Mesodermal cell (in vitro differentiated cells): Measurements from ENCODE around the gene HIPK4.

Source experiments
- H3K27ac ChIP-seq: 2 replicates; pipeline ENCODE4 v1.7.0; 2013; ENCODE audit warnings: mild to moderate bottlenecking, low read depth, low read length, moderate library complexity; ENCODE audit not compliant: severe bottlenecking
- H3K36me3 ChIP-seq: 2 replicates; pipeline ENCODE4 v1.7.1; 2013; ENCODE audit warnings: mild to moderate bottlenecking, low read length, moderate library complexity; ENCODE audit not compliant: control insufficient read depth, insufficient read depth
- H3K4me1 ChIP-seq: one replicate; pipeline ENCODE4 v1.7.1; 2013; ENCODE audit warnings: mild to moderate bottlenecking, low read length; ENCODE audit not compliant: insufficient read depth, control insufficient read depth, poor library complexity, severe bottlenecking
- H3K4me3 ChIP-seq: 2 replicates; pipeline ENCODE4 v1.7.0; 2013; ENCODE audit warnings: low read length, control low read depth, mild to moderate bottlenecking; ENCODE audit not compliant: insufficient read depth, poor library complexity, severe bottlenecking; ENCODE audit errors: extremely low read depth
- H3K9me3 ChIP-seq: 2 replicates; pipeline ENCODE4 v1.7.1; 2013; ENCODE audit warnings: mild to moderate bottlenecking, low read length, moderate library complexity; ENCODE audit not compliant: control insufficient read depth
- WGBS, 2 experiments: methylation state at CpG; one replicate each; pipeline ENCODE4 v1.1.5; 2013; ENCODE audit warnings: missing lambda C conversion rate in 2 of 2; ENCODE audit not compliant: insufficient coverage in 2 of 2; 5-methylcytosine and 5-hydroxymethylcytosine counted together

HIPK4 gene

DNA sequence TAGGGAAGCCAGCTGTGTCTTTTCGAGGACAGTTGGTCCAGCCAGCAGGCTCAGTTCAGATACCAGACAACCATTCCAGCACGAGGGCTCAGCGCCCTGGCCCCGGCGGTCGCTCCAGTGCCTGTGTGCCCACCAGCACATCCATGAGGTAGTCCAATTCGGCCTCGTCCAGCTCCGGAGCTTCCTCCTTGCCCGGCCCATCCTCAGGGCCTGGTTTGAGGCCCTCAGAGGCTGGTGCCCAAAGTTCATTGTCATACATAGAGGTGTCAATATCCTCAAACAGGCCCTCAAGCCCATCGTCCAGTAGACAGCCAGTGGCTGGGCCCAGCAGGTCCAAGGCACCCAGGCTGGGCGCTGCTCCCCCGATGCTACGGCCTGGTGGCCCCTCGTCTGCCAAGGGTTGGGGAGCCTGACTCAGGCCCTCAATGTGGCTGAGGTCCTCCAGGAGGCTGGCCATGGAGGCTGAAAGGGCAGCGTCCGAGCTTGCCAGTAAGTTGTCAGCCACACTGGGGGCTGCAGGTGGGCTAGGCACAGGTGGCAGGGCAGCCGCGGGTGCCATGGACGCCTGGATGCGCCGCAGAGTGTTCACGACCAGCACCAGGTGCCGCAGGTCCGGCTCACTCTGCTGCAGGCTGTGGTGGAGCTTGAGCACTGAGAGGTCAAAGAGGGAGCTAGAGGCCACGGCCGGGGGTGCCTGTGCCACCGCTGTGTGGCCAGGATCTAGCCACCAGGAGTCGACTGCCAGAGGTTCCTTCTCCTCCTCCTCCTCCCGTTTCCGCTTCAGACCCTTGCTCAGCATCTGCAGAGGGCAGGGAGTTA lies 33.0 kb upstream of the HIPK4 start:
- 94 to 96% methylated on average over 19 to 25 of the region's 31 CpGs for WGBS, 2 experiments
- H3K36me3 ChIP-seq, result peaks cover 21% of the 10 kb centered on the region
- peak overlapping the region; percentile 98 for H3K27ac ChIP-seq
- H3K9me3 ChIP-seq, result no peaks in the 10 kb centered on the region
- H3K4me1 ChIP-seq, result peaks cover 24% of the 10 kb centered on the region
- H3K4me3 ChIP-seq, result no peak overlapping the region

DNA sequence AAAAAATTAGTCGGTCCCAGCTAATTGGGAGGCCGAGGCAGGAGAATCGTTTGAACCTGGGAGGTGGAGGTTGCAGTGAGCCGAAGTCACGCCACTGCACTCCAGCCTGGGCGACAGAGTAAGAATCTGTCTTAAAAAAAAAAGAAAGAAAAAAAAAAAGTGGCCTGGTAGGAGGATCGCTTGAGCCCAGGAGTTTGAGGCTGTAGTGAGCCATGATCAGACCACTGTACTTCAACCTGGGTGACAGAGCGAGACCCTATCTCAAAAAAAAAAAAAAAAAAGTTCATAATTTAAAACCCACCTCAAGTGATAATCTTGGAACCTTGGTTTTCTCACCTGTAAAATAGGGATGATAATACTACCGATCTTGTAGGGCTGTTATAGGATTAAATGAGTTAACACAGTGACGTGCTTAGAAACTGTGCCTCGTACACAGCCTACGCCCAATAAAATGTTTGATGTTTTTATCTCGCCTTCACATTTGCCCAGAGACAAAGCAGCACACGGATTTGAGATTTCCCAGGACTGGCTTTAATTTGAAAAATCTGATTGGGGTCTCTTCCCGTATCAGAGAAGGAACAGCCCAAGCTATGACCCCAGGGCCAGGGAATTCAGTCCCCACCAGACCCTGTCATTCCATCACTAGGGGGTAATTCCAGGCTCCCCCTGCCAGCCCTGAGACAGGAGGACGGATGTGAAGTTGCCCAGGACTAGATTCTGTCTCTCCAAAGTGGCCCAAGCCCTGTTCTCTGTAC lies 32.2 kb upstream of the HIPK4 start:
- peak overlapping the region; percentile 98 for H3K27ac ChIP-seq
- 90 to 91% methylated on average over 13 of the region's 16 CpGs for WGBS, 2 experiments
- peaks cover 32% of the 10 kb centered on the region for H3K4me1 ChIP-seq
- H3K9me3 ChIP-seq, result no peaks in the 10 kb centered on the region
- H3K4me3 ChIP-seq, result no peak overlapping the region
- H3K36me3 ChIP-seq, result peaks cover 21% of the 10 kb centered on the region

DNA sequence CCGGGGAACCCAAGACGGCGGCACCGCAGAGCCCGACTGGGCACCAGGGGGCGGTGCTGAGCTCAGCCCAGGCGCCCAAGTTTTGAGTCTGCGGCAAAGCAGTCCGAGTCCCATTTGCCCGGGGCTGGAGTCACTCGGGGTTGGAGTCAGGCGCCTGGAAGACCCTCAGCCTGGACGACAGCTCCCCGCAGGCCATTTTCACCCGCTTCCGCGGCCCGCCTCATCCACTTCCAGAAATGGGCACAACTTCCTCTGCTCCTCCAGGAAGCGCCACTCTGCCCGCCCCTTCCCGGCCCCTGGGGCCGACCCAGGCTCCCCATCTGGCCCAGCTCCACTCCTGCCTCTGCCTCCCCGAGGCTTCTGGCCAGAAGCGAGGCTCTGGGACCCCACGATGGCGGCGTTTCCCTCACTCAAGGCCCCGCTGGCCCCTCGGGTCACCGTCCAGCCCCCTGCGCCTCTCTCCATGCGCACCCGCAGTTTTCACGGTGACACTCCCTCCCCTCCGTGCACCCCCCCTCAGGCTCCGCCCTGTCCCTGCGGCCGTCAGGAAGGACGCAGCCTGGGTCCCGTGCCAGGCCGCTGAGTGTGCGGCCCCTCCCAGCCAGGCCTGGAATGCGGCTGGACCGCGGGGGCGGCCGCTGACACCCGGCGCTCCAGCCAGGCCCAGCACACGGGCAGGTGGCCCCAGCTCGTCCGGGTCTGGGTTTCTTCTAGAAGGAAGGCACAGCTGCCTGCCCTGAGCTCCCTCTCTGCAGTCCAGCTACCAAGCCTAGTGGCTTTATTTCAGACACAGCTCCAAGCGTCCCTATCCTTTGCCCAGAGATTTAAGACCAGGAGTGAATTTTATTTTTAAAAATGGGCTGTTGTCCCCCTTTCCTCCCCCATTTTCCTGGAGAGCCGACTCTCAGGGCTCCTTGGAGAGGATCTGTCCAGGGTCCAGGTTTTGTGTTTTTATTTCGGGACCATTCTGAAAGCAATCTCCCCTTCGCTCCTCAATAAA lies 31.1 kb upstream of the HIPK4 start:
- 1 to 4% methylated on average over 52 to 55 of the region's 56 CpGs for WGBS, 2 experiments
- peak overlapping the region; percentile 98 for H3K27ac ChIP-seq
- H3K4me3 ChIP-seq, result peak overlapping the region; percentile 46
- peaks cover 21% of the 10 kb centered on the region for H3K36me3 ChIP-seq
- H3K9me3 ChIP-seq, result no peaks in the 10 kb centered on the region
- H3K4me1 ChIP-seq, result peaks cover 35% of the 10 kb centered on the region

DNA sequence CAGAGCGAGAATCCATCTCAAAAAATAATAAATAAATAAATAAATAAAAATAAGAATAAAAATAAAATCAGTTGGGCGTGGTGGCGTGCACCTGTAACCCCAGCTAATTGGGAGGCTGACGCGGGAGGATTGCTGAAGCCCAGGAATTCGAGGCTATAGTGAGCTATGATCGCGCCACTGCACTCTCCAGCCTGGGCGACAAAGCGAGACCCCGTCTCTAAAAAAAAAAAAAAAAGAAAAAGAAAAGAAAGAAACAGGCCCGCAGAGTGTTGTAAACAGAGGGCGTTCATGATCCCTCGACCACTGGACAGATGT lies 30.4 kb upstream of the HIPK4 start:
- WGBS, 2 experiments, result 60 to 68% methylated on average over 13 of the region's 14 CpGs
- H3K36me3 ChIP-seq, result peaks cover 21% of the 10 kb centered on the region

DNA sequence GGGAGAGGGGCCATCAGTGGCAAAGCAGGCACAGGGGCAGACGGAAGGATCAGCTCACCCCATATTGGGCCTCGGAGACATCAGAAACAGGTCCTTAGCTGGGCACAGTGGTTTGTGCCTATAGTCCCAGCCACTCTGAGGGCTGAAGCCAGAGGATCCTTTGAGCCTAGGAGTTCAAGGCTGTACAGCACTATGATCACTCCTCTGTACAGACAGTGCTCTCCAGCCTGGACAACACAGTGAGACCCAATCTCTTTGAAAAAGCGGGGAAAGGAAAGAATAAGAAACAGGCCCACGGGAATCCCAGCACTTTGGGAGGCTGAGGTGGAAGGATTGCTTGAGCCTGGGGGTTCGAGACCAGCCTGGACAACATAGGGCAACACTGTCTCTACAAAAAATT lies 29.8 kb upstream of the HIPK4 start:
- peaks cover 36% of the 10 kb centered on the region for H3K4me1 ChIP-seq
- no peak overlapping the region for H3K4me3 ChIP-seq
- H3K27ac ChIP-seq, result no peak overlapping the region
- peaks cover 21% of the 10 kb centered on the region for H3K36me3 ChIP-seq
- H3K9me3 ChIP-seq, result no peaks in the 10 kb centered on the region
- 92 to 99% methylated on average over 5 of the region's 5 CpGs for WGBS, 2 experiments

More for the DNA sequence above, 30.4 kb upstream of the HIPK4 start:
- peak overlapping the region; percentile 46 for H3K4me3 ChIP-seq
- H3K9me3 ChIP-seq, result no peaks in the 10 kb centered on the region
- H3K4me1 ChIP-seq, result peaks cover 35% of the 10 kb centered on the region
- peak overlapping the region; percentile 98 for H3K27ac ChIP-seq

DNA sequence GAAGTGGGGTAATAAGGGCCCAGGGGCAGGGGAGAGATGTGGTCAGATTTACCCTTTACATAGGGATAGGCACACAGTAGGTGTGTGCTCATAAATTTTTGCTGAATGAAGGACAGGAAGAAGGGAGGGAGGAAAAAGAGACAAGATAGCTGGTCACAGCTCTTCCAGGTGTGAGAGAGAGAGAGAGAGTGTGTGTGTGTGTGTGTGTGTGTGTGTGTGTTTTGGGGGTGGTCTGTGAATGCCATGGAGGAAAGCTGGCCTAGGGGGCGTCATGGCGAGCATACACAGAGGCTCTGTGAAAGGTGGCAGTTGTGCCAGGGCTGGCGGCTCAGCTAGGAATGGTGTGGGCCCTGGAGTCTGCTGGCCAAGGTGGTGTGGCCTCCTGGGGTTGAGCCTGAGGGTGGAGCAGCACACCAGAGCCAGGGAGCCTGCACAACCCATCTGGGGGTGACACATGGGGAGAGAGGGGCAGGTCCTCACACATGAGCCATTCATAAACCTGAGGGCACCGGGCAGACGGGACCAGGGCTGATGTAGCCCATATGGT lies 29.2 kb upstream of the HIPK4 start:
- no peak overlapping the region for H3K27ac ChIP-seq
- H3K4me3 ChIP-seq, result no peak overlapping the region
- peaks cover 40% of the 10 kb centered on the region for H3K4me1 ChIP-seq
- peaks cover 21% of the 10 kb centered on the region for H3K36me3 ChIP-seq
- no peaks in the 10 kb centered on the region for H3K9me3 ChIP-seq
- 84 to 98% methylated on average over 5 of the region's 5 CpGs for WGBS, 2 experiments

DNA sequence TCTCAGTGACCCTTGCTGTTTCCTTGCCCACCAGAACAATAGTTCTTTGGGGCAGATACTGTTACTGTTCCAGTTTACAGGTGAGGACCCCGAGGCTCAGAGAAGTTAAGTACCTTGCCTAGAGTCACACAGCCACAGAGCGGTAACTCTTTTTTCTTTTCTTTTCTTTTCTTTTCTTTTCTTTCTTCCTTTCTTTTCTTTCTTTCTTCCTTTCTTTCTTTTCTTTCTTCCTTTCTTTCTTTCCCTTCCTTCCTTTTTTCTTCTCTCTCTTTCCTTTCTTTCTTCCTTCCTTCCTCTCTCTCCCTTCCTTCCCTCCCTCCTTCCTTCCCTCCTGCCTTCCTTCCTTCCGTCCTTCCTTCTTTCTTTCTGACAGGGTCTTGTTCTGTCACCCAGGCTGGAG lies 28.1 kb upstream of the HIPK4 start:
- peaks cover 40% of the 10 kb centered on the region for H3K4me1 ChIP-seq
- peaks cover 14% of the 10 kb centered on the region for H3K36me3 ChIP-seq
- 95 to 96% methylated on average over 3 of the region's 3 CpGs for WGBS, 2 experiments
- no peak overlapping the region for H3K4me3 ChIP-seq
- H3K27ac ChIP-seq, result peak overlapping the region; percentile 71
- no peaks in the 10 kb centered on the region for H3K9me3 ChIP-seq

DNA sequence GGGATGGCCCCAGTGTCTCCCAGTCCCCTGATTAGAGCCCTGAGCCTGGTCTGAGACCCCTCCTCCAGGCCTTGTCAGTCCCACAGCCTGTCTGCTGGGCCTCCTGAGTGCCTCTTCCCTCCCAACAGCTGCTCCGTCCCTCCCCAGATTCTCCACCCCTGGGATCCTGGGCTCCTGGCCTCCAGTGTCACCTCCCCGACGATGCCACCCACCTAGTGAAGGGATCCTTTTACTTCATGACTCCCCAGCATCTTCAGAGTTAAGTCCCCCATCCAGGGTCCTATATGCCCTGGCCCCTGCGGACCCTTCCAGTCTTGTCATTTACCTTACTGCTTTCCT lies 27.6 kb upstream of the HIPK4 start:
- Histone ChIP-seq H3K4me1 (peaks cover 36% of the 10 kb centered on the region), H3K36me3 (peaks cover 10% of the 10 kb centered on the region), H3K27ac (peak overlapping the region; percentile 71), H3K9me3 (no peaks in the 10 kb centered on the region), H3K4me3 (no peak overlapping the region)
- WGBS, 2 experiments, result 87 to 90% methylated on average over 3 to 4 of the region's 4 CpGs

DNA sequence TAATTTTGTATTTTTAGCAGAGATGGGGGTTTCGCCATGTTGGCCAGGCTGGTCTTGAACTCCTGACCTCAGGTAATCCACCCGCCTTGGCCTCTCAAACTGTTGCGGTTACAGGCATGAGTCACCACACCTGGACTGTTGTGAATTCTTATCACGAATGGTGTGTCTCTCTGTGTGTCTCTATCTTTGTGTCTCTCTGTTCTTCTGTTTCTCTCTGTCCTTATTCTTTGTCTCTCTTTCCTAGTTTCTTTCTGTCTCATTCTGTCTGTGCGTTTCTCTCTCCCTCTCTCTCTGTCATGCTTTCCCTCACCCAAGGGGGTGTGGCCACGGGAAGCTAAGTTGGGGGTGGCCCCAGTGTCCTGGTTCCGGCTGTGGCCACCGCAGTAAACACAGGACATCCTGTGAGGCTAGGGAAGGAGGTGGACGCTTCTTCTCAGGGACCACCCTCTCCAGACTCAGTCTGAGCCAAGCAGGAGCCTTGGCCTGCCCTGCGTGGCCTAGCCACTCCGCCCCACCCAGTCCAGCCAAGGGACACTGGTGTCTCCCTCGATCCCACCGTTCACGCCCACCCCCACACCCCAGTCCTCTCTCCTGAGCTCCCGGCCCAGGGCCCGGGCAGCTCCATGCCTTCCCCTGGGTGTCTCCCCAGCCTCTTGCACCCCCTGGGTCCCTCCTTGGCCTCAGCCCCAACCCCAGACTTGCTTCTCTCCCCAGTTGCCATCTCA lies 27.1 kb upstream of the HIPK4 start:
- Histone ChIP-seq H3K9me3 (no peaks in the 10 kb centered on the region), H3K27ac (peak overlapping the region; percentile 71), H3K4me3 (no peak overlapping the region), H3K36me3 (peaks cover 5% of the 10 kb centered on the region), H3K4me1 (peaks cover 30% of the 10 kb centered on the region)
- 80 to 87% methylated on average over 11 to 12 of the region's 16 CpGs for WGBS, 2 experiments

DNA sequence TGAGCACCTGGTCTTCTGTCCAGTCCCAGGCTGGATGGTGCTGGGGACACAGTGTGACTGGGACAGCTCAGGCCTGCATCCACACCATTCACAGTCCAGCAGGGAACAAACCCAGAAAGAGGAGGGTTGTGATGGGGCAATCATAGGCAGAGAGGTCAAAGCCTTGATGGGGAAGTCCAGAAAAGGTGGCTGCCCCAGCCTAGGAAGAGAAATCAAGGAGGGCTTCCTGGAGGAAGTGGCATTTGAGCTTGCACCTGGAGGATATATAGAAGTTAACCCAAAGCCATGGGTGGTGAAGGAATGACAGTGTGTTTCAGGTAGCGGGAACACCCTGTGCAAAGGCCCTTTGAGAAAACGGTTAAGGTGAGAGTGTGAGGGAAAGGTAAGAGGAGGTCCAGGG lies 25.8 kb upstream of the HIPK4 start:
- Histone ChIP-seq H3K9me3 (no peaks in the 10 kb centered on the region), H3K36me3 (no peaks in the 10 kb centered on the region), H3K4me1 (peaks cover 26% of the 10 kb centered on the region), H3K4me3 (no peak overlapping the region), H3K27ac (no peak overlapping the region)
- WGBS, 2 experiments, result 94 to 95% methylated on average over 2 of the region's 2 CpGs
